Posterior cingulate gyrus (tissue), 11 donors: ENCODE data around the gene IRAK4.
"Not testable (repeated sequence)": the region's sequence is repeated elsewhere in the genome, so short reads cannot be mapped to it uniquely, and the experiment has no call there.

Source experiments
- DNase-seq, 10 donors: peaks; one replicate each; pipeline versions ENCODE4 v3.0.0 to v3.0.0-alpha.2; 2020 to 2021; ENCODE audit warnings: mixed read lengths in 3 of 10
- intact Hi-C: fragments of 100-400 bp; cut with DNase I; formaldehyde crosslinking; loops from one replicate; pipeline ENCODE4 v1.15.1; 2023

The IRAK4 gene

DNA sequence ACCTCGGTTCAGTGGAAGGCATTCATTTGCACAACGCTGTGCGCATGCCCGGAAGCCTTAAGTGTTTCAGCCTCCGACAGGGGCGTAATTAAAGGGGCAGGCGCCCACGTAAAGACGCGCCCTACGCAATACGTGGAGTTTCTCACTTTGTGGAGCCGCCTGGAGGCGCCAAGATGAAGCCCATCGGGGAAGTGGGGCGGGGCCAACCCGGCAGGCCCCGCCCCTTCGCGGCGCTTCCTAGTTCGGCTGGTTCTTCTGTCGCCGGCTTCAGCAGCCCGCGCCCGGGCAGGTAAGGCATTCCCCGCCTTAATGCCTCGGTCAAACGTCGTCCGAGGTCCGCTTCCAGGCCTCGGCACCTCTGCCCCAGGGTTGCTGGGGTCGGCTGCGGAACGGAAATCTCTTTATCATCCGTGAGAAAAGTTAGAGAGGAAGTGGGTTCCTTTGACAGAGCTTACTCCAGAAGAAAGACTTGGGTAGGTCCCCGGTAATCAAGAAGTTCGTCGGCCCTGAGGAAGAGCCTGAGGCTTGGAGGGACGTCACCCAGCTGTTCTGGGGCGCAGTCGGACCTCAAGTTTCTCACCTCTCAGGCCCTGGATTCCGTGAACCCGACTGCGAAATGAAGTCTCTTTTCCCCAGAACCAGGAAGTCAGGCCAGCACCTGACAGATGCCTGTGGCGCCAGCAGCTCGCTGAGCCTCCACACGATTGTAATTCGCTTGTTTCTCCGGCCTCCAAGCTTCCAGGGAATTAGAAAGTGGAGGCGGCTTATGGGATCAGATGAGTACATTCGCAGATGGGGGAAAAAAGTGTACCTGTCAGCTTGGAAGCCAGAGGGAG, at the start of gene IRAK4, which contains the start of gene PUS7L:
Gene IRAK4 (plus strand): TSS at position 224 of the 836 bp plus-strand sequence. CDS start 9,161 bp downstream, outside the sequence.
Gene PUS7L (minus strand): TSS at position 63 of the 836 bp plus-strand sequence. CDS start 3,545 bp downstream, outside the sequence.
- peak; percentile 88 to 99 (median 94) for DNase-seq
- intact Hi-C loops, result loop anchor here (5.0 kb wide), 1 partner anchor 48 kb away; the partner anchor contains the start of gene TWF1

- intact Hi-C loops, result no loop called here
- DNase-seq, result no peak
Observed at GRCh38 chr12:43711348-43711747, 47.4 kb upstream of the IRAK4 start.

GRCh38 chr12:43722621-43723020, 36.1 kb upstream of the IRAK4 start:
- no peak for DNase-seq
- intact Hi-C loops, result no loop called here

GRCh38 chr12:43723134-43723533, 35.6 kb upstream of the IRAK4 start:
- DNase-seq, result no peak
- intact Hi-C loops, result no loop called here

GRCh38 chr12:43728117-43728516, 30.6 kb upstream of the IRAK4 start:
- intact Hi-C loops, result no loop called here
- no peak for DNase-seq

DNA sequence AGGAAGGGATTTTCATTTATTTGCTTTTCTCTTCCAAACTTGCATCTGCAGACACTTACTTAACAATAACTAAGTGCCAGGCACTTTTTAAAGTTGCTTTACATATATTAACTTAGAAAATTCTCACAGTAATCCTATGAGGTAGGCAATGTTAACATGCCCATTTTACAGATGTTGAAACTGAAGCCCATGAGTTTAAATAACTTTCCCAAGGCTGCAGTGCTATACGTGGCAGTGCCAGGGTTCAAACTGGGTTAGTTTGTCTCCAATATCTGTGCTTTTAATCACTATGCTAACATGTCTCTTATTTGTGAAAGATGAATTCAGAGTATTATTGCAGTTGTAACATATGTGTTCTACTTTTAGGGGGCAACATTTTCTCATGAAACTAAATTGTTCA, 30.1 kb upstream of the IRAK4 start:
- no peak for DNase-seq
- intact Hi-C loops, result no loop called here

DNA sequence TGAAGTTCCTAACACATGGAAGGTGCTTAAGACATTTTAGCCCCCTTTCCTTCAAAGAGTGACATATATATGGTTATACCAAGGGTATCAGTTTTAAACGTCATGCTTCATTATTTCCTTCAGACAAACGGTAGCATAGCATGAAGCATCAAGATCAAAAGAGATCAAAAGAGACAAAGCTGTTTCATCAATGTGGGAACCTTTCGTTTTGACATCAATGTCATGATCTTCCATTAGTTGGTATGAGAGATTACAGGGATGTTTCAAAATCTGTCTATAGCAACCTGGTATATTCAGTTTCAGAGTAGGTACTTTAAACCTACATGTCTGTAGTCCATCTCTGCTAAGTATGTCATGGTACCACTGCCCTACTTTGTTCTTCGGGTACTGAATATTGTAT, 28.5 kb upstream of the IRAK4 start:
- intact Hi-C loops, result no loop called here

DNA sequence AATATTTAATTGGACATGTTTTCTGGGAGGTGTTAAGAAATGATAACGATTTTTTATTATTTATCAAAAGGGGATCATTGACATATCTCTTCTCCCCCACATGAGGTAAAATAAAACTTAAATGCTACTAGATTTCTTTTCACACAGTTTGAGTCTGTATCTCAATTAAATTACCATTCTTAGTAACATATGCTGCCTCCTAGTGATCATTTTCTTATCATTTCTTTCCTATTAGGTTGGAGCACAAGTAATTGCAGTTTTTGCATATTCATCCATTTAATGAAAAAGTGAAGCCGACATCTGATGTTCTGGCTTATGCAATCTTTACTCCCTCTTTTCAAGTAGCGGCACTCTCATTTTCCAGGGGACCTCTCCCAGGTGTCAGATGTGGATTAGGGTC, 25.1 kb upstream of the IRAK4 start:
- DNase-seq, result no peak
- intact Hi-C loops, result no loop called here

More for the DNA sequence above, 28.5 kb upstream of the IRAK4 start:
- DNase-seq, result no peak

- no peak for DNase-seq
- intact Hi-C loops, result no loop called here
Observed at GRCh38 chr12:43736927-43737440, 21.8 kb upstream of the IRAK4 start.

GRCh38 chr12:43737646-43738045, 21.1 kb upstream of the IRAK4 start:
- intact Hi-C loops, result no loop called here
- no peak for DNase-seq

DNA sequence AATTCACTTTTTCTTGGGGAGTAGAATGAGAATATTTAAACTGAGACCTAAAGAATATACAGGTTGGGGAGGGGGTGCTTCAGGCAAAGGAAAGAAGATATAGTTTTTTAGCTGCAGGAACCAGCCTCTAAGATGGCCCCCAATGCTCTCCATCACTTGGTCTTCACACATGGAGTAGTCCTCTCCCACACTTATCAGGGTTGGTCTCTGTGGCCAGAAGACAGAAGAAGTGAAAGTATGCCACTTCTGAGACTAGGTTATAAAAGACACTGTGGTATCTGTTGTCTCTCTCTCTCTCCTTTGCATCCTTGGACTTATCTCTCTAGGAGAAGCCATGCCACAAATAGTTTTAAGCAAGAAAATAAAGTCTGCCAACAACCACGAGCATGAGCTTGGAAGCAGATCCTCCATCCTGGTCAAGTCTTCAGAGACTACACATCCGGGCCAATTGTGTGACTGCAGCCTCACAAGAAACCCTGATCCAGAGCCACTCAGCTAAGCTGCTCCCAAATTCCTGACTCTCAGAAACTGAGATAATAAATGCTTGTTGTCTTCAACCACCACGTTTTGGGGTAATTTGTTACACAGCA, 18.1 kb upstream of the IRAK4 start:
- intact Hi-C loops, result no loop called here
- DNase-seq, result no peak

DNA sequence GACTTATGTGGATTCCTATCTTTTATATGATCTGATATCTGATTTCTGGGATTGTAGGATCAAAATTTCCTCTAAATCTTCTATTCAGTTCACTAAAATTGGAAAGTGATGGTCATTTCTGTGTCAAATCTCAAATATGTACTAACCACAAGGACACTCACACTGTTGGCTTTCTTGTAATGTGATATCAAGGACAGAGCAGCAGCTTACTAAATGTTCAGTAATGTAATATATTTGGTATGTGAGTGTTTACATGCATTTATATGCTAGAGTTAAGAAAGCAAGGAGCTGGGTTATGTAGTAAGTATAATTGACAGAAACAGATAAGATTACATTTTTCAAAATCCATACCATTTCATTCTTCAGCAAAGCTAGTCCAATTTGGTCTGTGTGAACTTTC, 16.6 kb upstream of the IRAK4 start:
- intact Hi-C loops, result no loop called here
- DNase-seq, result no peak

- no peak for DNase-seq
- intact Hi-C loops, result no loop called here
Observed at GRCh38 chr12:43744826-43745225, 13.9 kb upstream of the IRAK4 start.

- intact Hi-C loops, result no loop called here
- no peak for DNase-seq
Observed at GRCh38 chr12:43749016-43749415, 9.7 kb upstream of the IRAK4 start.

- DNase-seq, result no peak
- intact Hi-C loops, result no loop called here
Observed at GRCh38 chr12:43750814-43751213, 7.9 kb upstream of the IRAK4 start.

- intact Hi-C loops, DNase-seq: not testable (repeated sequence)
Observed at GRCh38 chr12:43751360-43751759, 7.4 kb upstream of the IRAK4 start.

GRCh38 chr12:43754015-43754414, 4.7 kb upstream of the IRAK4 start:
- no peak for DNase-seq
- intact Hi-C loops, result no loop called here

GRCh38 chr12:43758247-43758727, 464 bp upstream of the IRAK4 start:
- DNase-seq, result peak in 8 of 10 donors; percentile 21 to 88 (median 38)

DNA sequence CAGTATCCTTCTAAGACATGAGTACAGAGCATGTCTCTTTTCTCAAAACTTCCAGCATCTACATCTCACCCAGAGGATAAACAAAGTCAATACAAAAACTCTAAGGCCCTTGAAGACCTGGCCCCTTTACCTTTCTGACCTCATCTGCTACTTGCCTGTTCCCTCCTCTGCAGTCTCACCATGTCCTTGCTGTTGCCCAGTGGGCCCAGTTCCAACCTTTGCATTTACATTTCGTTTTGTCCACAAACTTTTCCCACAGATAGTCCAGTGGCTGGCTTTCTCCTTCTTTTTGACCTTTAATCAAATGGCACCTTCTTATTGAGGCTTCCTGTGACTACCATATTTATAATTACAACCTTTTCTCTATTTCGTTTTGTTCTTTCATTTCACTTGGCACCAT, 1.6 kb downstream of the IRAK4 start:
- no peak for DNase-seq
- intact Hi-C loops, result no loop called here

More at GRCh38 chr12:43758247-43758727, 464 bp upstream of the IRAK4 start:
- intact Hi-C loops, result loop anchor here (5.0 kb wide), 1 partner anchor 49 kb away; the partner anchor contains the start of gene TWF1

- no peak for DNase-seq
- intact Hi-C loops, result no loop called here
Observed at GRCh38 chr12:43761500-43761899, 2.7 kb downstream of the IRAK4 start.

DNA sequence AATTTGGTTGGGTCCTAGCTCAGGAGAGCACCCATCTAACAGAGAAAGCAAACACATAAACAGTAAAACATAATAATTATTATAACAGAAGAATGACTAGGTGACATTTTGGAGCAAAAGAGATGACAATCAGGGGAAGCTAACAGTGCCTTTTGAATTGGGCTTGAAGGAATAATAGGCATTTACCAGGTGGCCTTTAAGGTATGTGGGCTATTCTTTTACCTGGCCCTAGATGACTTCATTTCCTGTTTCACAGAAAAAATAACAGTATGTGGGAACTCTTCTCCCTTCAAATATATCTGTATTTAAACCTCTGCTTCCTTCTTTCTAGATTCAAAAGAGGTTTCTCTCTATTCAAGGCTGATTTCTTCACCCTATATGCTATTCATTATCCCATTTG, 3.8 kb downstream of the IRAK4 start:
- intact Hi-C loops, result no loop called here
- DNase-seq, result no peak
